OCI-LY1 (cell line): ENCODE results near the gene SART3.

Experiments used
- CTCF ChIP-seq: fragments of 200-600 bp; sonication (generic), shearing (Covaris generic); IDR thresholded peaks from 2 replicates; pipeline ENCODE4 v1.5.1; 2017; ENCODE audit warnings: mild to moderate bottlenecking, antibody characterized with exemption, low read length, moderate library complexity, mixed read lengths
- EZH2 ChIP-seq: fragments of 200-600 bp; sonication (generic), shearing (Covaris generic); IDR thresholded peaks from 2 replicates; pipeline ENCODE4 v1.8.0; 2017; ENCODE audit warnings: borderline replicate concordance, mixed run types, mild to moderate bottlenecking, antibody characterized with exemption, low read length, moderate library complexity, mixed read lengths

DNA sequence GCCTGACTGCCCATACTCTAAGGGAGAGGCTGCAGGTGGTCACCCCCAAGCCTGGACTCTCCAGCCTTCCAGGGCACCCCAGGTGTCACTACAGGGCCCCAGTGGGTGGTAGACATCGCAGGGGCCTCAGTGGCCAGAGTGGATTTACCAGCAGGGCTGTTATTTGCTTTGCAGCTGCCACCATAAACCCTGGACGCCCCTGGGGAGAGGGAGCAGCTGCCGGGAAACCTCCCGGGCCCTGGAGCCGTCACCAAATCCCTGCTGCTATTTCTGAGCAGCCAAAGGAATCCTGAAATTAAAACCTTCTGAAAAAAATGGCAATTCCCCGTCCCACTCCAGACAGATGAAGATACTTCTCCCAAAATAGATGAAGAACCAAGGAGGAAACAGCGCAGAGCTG, 23.0 kb upstream of the SART3 start:
- no peak for TF ChIP-seq CTCF
- no peak for TF ChIP-seq EZH2
